Dermis microvascular lymphatic vessel endothelial cell (primary cell): ENCODE results near the gene FNDC8. TPM values are rescaled to one million over a fixed set of nuclear protein-coding genes. Genes with fewer than 3 reads are reported as not detected.
"Not testable (repeated sequence)": the region's sequence is repeated elsewhere in the genome, so short reads cannot be mapped to it uniquely, and the experiment has no call there.

ENCODE experiments used
- DNase-seq, 2 donors: peaks; one replicate each; pipeline versions ENCODE4 v3.0.0 to v3.0.0-alpha.2; 2010; ENCODE audit warnings: low read depth in 2 of 2
- total RNA-seq: library from RNA; depleted of rRNA; stranded (reverse); fragments of >200 nt; gene quantifications from 2 replicates; pipeline ENCODE4 v1.2.1, GENCODE V29; 2014

FNDC8 gene
- total RNA-seq, 1 donor from 2014 or later: under 0.01 TPM

DNA sequence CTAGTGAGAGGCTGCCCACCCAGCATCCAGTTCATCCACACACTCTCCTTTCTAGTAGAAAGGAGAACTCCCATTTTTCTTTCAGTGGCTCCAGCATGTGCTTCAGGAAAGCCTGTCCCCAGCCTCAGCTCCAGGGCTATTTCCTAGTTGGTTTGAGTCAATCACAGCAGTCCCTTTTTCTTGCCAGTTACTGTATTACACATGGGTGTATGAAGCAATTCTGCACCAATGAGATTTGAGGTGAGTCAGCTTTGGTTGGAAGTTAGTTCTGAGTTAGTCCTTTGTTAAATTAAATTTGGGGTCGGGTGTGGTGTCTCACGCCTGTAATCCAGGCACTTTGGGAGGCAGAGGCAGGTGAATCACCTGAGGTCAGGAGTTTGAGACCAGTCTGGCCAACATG is 26.5 kb upstream of the FNDC8 start:
- DNase-seq: peak in 1 of 2 donors; percentile 30

DNA sequence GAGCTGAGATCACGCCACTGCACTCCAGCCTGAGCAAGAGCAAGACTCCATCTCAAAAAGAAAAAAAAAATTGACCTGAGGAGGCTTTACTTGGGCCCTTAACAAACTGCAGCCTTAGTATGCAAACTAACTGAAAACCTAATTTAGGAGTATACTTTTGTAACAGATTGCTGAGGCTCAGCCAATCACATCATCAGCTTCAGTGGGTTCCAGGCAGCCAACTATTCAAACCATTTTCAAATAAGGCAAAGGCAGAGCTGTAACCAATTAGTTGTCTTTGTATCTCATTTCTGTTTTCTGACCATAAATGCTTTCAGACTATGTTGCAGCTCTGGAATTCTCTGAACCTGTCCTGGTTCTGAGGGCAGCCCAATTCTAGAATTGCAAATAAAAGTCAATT is 25.7 kb upstream of the FNDC8 start:
- no peak for DNase-seq

DNA sequence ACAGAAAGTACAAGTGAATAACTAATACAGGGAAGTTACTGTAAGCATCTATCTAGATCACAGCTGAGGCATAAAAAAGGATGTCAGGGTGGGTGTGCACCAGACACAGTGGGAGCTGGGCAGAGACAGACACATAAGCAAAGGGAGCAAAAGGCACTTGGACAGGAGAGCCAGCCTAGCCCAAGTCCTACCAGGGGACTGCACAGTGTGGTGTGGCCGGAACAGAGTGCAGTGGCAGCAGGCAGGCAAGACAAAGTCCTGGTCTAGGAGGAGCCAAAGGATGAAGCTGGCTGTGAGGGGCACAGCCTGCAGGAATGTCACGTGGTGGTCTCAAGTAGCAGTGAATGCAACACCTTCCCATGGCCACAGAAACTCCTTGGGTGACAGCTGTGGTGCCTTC is 23.6 kb upstream of the FNDC8 start:
- no peak for DNase-seq

GRCh38 chr17:35099908-35100307 is 21.5 kb upstream of the FNDC8 start:
- no peak for DNase-seq

GRCh38 chr17:35101036-35101435 is 20.4 kb upstream of the FNDC8 start:
- no peak for DNase-seq

DNA sequence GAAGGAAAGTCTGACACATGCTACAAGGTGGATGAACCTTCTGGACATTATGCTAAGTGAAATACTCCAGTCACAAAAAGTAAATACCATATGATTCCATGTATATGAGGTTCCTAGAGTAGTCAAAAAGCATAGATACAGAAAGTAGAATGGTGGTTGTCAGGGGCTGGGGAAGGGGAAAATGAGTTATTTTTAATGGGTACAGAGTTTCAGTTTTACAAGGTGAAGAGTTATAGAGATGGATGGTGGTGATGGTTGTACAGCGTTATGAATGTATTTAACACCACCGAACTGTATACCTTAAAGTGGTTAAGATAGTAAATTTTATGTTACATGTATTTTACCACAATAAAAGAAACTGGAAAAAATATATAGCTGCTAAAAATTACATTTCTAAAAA is 19.7 kb upstream of the FNDC8 start:
- no peak for DNase-seq

DNA sequence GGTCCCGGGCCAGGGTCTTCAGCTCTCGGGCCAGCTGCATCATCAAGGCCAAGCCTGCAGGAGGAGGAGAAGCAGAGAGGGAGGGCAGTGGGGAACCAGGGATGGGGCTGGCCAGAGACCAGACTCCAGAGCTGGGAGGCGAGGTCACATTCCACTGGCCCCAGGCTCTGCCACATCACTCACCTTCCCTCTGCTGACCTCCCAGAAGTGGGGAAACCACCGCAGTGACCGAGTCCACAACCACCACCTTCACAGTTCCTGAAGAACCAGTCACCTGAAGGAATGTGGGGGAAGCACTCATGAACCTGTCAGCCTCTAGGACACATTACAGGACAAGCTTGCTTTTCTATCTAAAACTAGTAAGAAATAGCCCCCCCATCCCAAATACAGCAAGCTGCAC is 18.1 kb upstream of the FNDC8 start:
- DNase-seq: no peak

GRCh38 chr17:35104844-35105450 is 16.5 kb upstream of the FNDC8 start:
- no peak for DNase-seq

DNA sequence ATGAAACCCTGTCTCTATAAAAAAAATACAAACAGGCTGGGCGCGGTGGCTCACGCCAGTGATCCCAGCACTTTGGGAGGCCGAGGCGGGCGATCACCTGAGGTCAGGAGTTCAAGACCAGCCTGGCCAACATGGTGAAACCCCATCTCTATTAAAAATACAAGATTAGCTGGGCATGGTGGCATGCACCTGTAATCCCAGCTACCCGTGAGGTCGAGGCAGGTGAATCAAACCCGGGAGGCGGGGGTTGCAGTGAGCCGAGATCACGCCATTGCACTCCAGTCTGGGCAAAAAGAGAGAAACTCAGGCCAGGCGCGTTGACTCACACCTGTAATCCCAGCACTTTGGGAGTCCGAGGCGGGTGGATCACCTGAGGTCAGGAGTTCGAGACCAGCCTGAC is 10.6 kb upstream of the FNDC8 start:
- not testable (repeated sequence) for DNase-seq

GRCh38 chr17:35116845-35117244 is 4.6 kb upstream of the FNDC8 start:
- no peak for DNase-seq

DNA sequence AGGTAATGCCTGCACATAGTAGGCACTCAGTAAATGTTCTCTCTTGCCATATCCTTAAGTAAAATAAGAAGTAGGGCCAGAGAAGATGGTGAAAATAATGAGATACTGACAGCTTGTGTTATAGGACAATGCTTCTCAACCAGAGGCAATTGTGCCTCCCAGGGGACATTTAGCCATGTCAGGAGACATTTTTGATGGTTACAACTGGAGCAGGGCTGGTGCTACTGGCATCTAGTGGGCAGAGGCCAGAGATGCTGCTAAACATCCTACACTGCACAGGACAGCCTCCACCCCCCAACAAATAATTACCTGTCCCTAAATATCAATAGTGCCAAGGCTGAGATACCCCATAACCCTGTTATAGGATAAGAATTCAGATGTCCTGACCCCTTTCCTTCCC is 3.4 kb upstream of the FNDC8 start:
- peak; percentile 10 to 38 for DNase-seq

DNA sequence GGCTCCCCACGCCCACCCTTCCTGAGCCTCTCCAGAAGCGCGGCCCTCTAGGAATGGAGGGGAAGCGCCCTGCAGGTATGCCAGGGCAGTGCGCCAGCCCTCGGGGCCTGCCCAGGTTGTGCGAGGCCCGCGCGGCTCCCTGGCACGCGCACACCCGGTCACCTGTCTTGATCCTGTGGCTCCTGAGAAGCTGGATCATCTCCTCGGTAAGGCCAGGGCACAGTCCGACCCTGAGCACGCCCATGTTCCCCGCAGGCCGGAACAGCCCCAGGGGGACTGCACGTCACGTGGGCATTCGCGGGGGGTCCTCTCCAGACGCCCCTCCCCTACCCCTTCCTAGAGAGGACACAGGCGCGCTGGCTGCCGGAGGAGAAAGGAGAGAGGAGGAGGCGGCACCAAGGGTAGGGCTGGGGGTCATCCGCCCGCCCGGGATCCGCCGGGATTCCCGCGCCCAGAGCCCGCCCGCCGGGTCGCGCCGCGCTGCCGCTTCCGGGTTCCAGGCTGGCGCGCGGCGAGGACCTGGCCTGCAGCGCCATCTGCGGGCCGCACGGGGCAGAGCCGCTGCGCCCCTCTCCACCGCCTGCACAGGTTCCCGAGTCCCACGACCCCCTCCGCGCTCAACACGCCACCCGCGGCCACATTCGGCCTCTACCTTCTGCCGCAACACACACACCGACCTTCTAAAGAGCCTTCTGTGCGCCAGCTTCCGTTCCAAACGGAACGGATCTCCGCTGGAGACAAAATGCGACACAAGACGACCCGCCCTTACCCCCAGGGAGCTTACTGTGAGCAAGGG is 1.8 kb upstream of the FNDC8 start, which contains the start of gene RAD51D:
RAD51D (minus strand) TSS at position 491 of the 796 bp plus-strand sequence; CDS start at position 244, 247 bp downstream.
- peak; percentile 36 to 71 for DNase-seq

- DNase-seq: no peak
Observed at GRCh38 chr17:35127751-35128514, 6.5 kb downstream of the FNDC8 start.

- DNase-seq: no peak
Observed at GRCh38 chr17:35129154-35129972, 7.9 kb downstream of the FNDC8 start.

DNA sequence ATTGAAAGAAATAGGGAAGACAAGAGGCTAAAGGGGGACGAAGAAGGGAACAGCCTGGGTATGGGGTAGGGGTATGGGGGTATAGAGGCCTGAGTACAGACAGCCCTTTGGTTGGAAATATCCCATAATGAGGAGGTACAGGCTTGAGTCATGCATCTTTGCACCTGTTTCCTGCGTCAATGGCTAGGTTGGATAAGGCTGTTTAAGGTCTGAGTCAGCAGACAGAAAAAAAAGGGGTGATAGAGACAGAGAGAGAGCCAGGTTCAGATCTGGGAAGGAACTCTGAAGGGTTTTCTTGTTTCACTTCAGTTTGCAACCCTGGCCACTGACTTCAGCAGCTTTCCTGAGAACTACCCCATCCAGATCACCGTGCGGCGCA is 8.5 kb downstream of the FNDC8 start:
- peak in 1 of 2 donors; percentile 20 for DNase-seq

DNA sequence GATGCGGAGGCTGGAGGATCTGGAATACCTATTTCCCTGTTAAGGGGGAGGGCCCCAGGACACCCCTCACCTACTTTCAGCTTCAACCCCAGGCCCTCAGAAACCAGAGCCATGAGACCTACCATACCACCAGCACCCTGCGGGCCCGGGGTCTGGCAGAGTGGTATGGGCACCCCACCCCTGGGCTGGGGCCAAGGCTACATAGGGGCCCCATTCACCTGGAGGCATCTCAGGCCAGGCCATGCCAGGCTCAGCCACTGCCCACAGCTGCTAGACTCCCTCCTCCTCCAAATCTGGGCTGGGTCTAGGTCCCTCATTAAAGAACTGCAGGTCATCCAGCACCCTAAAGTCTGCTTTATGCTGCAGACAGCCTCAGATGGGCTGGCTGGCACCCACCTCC is 9.0 kb downstream of the FNDC8 start:
- no peak for DNase-seq

- DNase-seq: no peak
Observed at GRCh38 chr17:35132099-35132498, 10.7 kb downstream of the FNDC8 start.

GRCh38 chr17:35132816-35133550 is 11.6 kb downstream of the FNDC8 start:
- no peak for DNase-seq

DNA sequence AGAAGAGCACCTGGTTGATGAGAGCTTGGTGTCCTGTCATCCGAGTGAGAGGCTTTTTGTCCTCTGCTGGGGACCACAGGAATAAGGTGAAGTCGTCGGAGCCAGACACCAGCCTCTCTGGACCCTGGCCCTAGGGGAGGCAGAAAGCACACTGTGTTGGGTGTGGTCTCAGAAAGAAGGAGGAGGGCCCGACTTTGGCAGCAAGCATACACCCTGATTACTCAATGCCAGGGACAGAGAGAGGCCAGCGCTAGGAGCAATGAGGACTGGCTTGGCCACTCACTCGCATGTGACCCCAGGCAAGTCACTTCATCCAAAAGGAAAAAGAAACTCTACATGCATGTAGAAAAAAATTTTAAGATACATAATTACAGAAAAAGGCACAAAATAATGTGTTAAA is 13.9 kb downstream of the FNDC8 start:
- no peak for DNase-seq

GRCh38 chr17:35138218-35138617 is 16.8 kb downstream of the FNDC8 start:
- no peak for DNase-seq
